HEK293T (cell line): ENCODE data around the gene RNF144A.

ENCODE experiments used
- ARNT ChIP-seq: fragments of 450-650 bp; IDR thresholded peaks from 2 replicates; pipeline ENCODE4 v1.6.1; 2017; ENCODE audit warnings: mild to moderate bottlenecking
- FOXA1 ChIP-seq: fragments of 450-650 bp; IDR thresholded peaks from 2 replicates; pipeline ENCODE4 v1.6.1; 2016; ENCODE audit warnings: mild to moderate bottlenecking
- FOXK2 ChIP-seq: fragments of 450-650 bp; IDR thresholded peaks from 2 replicates; pipeline ENCODE4 v1.6.1; 2016; ENCODE audit warnings: mild to moderate bottlenecking
- HDGF ChIP-seq: fragments of 450-650 bp; IDR thresholded peaks from 2 replicates; pipeline ENCODE4 v1.6.1; 2017; ENCODE audit warnings: antibody characterized with exemption, borderline replicate concordance
- NFRKB ChIP-seq: fragments of 450-650 bp; IDR thresholded peaks from 2 replicates; pipeline ENCODE4 v1.6.1; 2016; ENCODE audit warnings: mild to moderate bottlenecking, moderate library complexity
- SUZ12 ChIP-seq: fragments of 450-650 bp; IDR thresholded peaks from 2 replicates; pipeline ENCODE4 v1.6.1; 2016; ENCODE audit warnings: mild to moderate bottlenecking

GRCh38 chr2:7040547-7040946 lies 123.3 kb downstream of the RNF144A start:
- TF ChIP-seq ARNT = no peak
- TF ChIP-seq FOXA1 = no peak
- TF ChIP-seq HDGF = no peak
- TF ChIP-seq SUZ12 = no peak
- TF ChIP-seq NFRKB = no peak
- no peak for TF ChIP-seq FOXK2
